Keratinocyte (primary cell): ENCODE measurements around the gene ZBTB32.

ENCODE experiments used
- CTCF ChIP-seq, 3 experiments: IDR thresholded peaks in 1 of 3; conservative IDR thresholded peaks in 1 of 3; optimal IDR thresholded peaks in 1 of 3; 2 replicates in 2 of 3; 3 replicates in 1 of 3; pipeline versions ENCODE3 to v1.5.1; 2011; ENCODE audit warnings: low read length in 3 of 3, mild to moderate bottlenecking in 3 of 3, moderate library complexity in 2 of 3, control low read depth in 1 of 3, inconsistent platforms in 1 of 3; ENCODE audit not compliant: insufficient read depth in 2 of 3; ENCODE audit errors: extremely low read depth in 1 of 3
- EZH2 ChIP-seq: IDR thresholded peaks from one replicate; pipeline ENCODE4 v1.6.1; 2012; ENCODE audit warnings: inconsistent platforms, mild to moderate bottlenecking, low read length, moderate library complexity

DNA sequence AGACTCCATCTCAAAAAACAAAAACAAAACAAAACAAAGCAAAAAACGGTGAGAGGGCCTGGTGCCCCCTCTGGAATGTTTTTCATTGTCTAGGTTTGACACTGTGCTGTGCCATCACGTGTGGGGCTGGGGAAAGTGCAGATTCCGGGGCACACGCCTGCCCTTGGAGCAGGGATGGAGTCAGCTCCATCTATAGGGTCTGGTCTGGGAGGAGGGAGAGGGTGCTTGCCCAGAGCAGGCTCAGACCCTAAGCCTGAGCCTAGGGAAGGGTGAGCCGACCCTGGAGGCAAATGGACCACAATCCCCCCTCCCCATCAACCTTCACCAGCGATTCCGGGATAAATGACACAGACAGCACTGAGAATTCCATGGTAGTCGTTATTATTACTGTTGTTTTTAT, 10.9 kb upstream of the ZBTB32 start:
- TF ChIP-seq CTCF (optimal IDR thresholded peaks at IDR 0.05 in 1 of 3, IDR thresholded peaks at IDR 0.05 in 1 of 3, conservative IDR thresholded peaks at IDR 0.05 in 1 of 3; ENCODE audit: extremely low read depth in 1 of 3, insufficient read depth in 2 of 3, low read length in 3 of 3) (no peak), EZH2 (no peak)
